Measurements from ENCODE around the gene POGLUT2. TPM values are rescaled to one million over a fixed set of nuclear protein-coding genes. Genes with fewer than 3 reads are reported as not detected.

The POGLUT2 gene
- total RNA-seq, 2 donors from 2014 or later, result 3.9 to 4.4 TPM

GRCh38 chr13:102771298-102772041, 27.3 kb downstream of the POGLUT2 start:
- H3K4me3 ChIP-seq, result no peak overlapping the region
- DNase-seq (ENCODE audit: low spot score), result no peak
- no peaks in the 10 kb centered on the region for H3K36me3 ChIP-seq
- H3K4me1 ChIP-seq, result peaks cover 0 to 11% of the 10 kb centered on the region in 2 donors
- no peak overlapping the region for H3K27ac ChIP-seq
- H3K9me3 ChIP-seq, result no peaks in the 10 kb centered on the region
- H3K27me3 ChIP-seq, result no peaks in the 10 kb centered on the region
- TF ChIP-seq CTCF (IDR thresholded peaks at IDR 0.05), result no peak

- Histone ChIP-seq H3K36me3 (no peaks in the 10 kb centered on the region), H3K4me1 (peaks cover 0 to 11% of the 10 kb centered on the region in 2 donors), H3K4me3 (no peak overlapping the region), H3K9me3 (no peaks in the 10 kb centered on the region), H3K27ac (no peak overlapping the region), H3K27me3 (no peaks in the 10 kb centered on the region)
- DNase-seq (ENCODE audit: low spot score), result no peak
- TF ChIP-seq CTCF (IDR thresholded peaks at IDR 0.05), result no peak
Measured at GRCh38 chr13:102770435-102770834, 28.3 kb downstream of the POGLUT2 start.

- TF ChIP-seq CTCF (IDR thresholded peaks at IDR 0.05), result no peak
- DNase-seq (ENCODE audit: low spot score), result no peak
- peaks cover 0 to 11% of the 10 kb centered on the region in 2 donors for H3K4me1 ChIP-seq
- no peaks in the 10 kb centered on the region for H3K36me3 ChIP-seq
- H3K27me3 ChIP-seq, result no peaks in the 10 kb centered on the region
- no peak overlapping the region for H3K27ac ChIP-seq
- no peak overlapping the region for H3K4me3 ChIP-seq
- H3K9me3 ChIP-seq, result no peaks in the 10 kb centered on the region
Measured at GRCh38 chr13:102769679-102770078, 29.1 kb downstream of the POGLUT2 start.

- no peaks in the 10 kb centered on the region for H3K9me3 ChIP-seq
- no peaks in the 10 kb centered on the region for H3K27me3 ChIP-seq
- TF ChIP-seq CTCF (IDR thresholded peaks at IDR 0.05), result no peak
- H3K27ac ChIP-seq, result no peak overlapping the region
- peaks cover 0 to 8% of the 10 kb centered on the region in 2 donors for H3K4me1 ChIP-seq
- no peak overlapping the region for H3K4me3 ChIP-seq
- no peak for DNase-seq (ENCODE audit: low spot score)
- no peaks in the 10 kb centered on the region for H3K36me3 ChIP-seq
Measured at GRCh38 chr13:102768909-102769308, 29.9 kb downstream of the POGLUT2 start.

- H3K27ac ChIP-seq, result no peak overlapping the region
Measured at GRCh38 chr13:102763741-102764140, 35.0 kb downstream of the POGLUT2 start.

More at GRCh38 chr13:102763741-102764140, 35.0 kb downstream of the POGLUT2 start:
- Histone ChIP-seq H3K4me1 (no peaks in the 10 kb centered on the region), H3K4me3 (no peak overlapping the region), H3K27me3 (no peaks in the 10 kb centered on the region), H3K36me3 (no peaks in the 10 kb centered on the region), H3K9me3 (no peaks in the 10 kb centered on the region)
- DNase-seq (ENCODE audit: low spot score), result no peak
- no peak for TF ChIP-seq CTCF (IDR thresholded peaks at IDR 0.05)
